Endothelial cell of hepatic sinusoid (primary cell): Measurements from ENCODE around the gene NCK2.

Source experiments
- in situ Hi-C: cut with HindIII; loops from 2 replicates; pipeline ENCODE4 v1.10.0; 2017; ENCODE audit warnings: low sequenced_read_pairs

Gene NCK2

DNA sequence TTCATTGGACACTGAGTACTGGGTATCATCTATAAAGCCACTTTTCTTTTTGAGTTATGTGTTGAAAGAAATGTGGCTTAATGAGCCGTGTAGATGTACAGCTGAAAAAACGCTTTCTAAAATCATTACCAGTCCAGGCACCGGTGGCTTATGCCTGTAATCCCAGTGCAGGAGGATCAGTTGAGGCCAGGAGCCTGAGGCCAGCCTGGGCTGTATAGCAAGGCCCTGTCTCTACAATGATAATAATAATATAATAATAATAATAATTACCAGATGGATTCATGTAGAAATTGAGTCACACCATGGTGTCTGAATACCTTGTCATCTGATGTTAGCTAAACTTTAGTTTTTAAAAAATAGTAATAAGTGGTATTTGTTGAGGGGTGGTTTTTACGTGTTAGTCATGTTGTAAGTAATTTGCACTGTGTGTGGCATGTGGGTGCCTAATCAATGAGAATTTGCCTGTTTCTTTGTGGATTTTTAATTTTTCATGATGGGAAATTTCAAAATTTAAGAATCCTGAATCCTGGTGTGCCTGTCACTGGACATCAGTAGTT, 30.1 kb downstream of the NCK2 start:
- in situ Hi-C loops, result no loop called here

DNA sequence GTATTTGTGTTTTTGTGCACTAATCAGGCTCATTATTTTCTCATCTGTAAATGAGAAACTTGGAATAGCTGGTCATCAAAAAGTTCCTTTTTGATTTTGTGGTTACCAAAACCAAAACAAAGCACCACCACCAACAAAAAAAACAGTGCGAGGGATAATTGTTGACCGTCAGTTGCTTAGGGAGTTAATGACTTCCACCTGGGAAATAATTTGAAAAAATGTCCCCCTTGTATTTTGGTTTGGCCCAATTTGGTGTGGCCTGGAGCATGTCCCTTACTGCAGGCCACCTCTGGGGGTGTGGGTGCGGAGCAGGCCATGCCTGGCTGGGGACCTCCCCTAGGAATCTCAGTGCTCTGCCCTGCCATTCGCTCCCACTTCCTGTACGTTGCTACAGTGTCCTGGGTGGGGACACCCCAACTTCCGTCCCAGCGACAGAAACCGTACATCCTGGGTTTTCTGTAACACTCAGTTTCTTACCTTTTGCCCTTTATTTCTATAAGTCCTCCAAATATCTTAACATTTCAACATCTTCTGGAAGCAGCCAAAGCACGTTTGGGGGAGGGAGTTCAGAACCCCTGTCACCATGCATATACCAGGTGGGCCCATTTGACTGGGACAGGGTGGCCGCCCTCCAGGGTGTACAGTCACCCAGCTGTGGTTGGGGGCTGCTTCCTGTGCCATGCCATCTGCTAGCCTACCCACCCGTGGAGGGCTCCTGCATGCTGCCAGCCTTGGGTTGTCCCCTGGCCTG, 31.3 kb downstream of the NCK2 start:
- in situ Hi-C loops, result no loop called here

DNA sequence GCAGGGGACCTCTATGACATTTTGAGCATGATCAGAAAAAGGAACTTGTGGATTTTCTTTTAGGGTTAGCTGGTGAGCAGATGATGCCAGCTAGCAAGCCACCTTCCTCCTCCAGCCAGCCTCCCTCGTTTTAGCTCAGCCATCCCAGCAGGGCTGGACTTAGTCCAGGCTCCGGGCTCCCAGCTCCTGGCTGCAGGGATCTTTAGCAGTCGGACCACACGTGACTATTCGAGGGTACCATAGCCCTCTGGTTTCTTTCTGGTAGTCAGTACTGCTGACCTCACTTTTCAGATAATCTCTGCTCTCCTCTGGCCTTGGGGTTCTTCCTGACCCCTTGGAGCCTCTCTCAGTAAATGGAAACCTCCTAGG, 31.8 kb downstream of the NCK2 start:
- in situ Hi-C loops, result no loop called here

DNA sequence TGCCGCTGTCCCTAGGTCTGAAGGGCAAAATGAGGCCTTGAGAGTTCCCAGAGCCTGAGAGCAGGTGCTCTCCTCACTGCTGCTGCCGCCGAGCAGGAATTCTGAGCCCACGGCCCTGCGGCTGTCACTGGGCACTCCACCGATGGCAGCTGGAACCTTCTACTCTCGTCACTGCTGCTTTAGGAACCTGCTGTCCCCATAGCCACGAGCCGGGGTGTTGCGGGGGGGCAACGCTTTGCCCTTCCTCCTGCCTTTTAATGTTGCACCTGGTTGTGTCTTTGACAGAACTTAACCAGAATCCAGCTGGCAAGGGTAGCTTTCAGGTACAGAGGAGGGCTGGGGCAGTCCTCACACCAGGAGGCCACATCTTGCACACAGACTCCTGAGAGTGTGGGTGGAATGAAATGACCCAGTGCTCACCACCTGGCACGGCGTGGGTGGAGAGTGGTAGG, 32.3 kb downstream of the NCK2 start:
- in situ Hi-C loops, result no loop called here

DNA sequence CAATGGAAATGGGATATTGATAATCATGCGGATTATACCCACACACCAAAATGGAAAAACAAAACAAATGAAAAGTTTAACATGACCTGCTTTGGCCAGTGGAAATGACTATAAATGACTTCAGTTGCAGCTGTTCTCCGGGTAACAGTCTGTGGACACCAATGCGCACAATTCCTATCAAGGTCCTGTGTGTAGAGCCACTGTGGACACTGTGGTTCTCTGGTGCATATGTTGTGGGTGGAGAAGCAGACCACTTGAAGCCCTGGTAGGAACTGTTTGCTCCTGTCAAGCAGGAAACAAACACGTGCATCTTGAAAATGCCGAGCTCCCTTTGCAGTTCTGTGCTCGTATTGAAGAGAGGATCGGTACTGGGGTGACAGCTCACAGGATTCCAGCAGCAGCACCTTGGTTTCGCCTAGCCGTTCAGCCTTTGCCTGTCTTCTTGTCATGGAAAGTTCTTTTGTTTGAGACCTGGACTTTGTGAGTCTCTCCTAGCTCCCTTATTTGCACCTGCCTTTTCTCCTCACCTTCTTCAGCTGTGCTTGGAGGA, 32.9 kb downstream of the NCK2 start:
- in situ Hi-C loops, result no loop called here

DNA sequence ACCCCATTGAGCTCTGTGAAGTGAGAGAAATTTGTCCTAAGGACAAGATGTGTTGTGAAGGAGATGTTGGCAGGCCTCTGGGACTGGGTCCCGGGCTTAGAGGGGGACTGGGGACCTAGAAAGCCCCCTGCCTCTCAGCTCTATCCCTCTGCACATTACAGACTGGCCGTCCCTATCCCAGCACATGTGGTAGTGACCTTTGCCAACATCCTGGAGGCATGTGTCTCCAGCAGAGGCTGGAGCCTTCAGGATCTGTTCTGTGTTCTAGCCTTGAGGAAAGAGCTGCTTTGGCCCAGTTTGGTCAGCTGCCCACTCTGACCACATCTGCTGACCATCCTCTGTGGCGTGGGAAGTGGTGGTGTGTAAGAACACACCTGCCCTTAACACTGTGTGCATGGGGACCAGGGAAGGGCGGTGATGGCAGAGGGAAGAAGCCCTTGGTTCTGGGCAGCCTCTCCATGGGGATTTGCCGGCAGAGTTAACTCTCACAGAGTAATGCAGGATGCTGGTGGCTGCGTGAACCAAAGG, 33.4 kb downstream of the NCK2 start:
- in situ Hi-C loops, result no loop called here

DNA sequence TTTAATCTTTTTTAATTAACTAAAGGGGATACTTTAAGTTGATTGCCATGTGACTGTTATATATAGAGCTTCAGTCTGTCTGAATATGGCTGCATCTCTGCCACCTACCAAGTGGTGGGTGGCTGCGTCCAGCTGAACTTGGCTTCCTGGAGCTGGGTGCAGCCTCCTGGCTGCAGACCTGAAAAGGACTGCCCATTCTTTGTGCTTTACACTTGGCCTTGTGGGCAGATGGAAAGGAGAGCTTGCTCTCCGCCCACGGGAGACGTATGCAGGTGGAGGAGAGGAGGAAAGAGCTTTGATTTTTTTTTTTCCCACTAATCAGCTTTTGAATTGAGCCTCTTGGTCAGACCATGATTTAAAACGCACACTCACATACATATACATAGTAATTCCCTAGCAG, 34.7 kb downstream of the NCK2 start:
- in situ Hi-C loops, result no loop called here

DNA sequence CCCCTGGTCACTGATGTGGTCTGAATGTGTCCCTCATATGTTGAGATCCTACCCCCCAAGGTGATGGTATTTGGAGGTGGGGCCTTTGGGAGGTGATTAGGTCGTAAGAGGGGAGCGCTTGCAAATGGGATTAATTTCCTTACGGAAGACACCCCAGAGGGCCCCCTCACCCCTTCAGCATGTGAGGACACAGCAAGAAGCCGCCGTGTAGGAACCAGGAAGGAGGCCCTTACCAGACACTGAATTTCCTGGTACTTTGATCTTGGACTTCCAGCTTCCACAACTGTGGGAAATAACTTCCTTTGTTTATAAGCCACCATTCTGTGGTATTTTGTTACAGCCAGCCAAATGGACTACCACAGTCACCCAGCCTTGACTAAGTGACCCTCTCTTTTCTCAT, 35.9 kb downstream of the NCK2 start:
- in situ Hi-C loops, result no loop called here

DNA sequence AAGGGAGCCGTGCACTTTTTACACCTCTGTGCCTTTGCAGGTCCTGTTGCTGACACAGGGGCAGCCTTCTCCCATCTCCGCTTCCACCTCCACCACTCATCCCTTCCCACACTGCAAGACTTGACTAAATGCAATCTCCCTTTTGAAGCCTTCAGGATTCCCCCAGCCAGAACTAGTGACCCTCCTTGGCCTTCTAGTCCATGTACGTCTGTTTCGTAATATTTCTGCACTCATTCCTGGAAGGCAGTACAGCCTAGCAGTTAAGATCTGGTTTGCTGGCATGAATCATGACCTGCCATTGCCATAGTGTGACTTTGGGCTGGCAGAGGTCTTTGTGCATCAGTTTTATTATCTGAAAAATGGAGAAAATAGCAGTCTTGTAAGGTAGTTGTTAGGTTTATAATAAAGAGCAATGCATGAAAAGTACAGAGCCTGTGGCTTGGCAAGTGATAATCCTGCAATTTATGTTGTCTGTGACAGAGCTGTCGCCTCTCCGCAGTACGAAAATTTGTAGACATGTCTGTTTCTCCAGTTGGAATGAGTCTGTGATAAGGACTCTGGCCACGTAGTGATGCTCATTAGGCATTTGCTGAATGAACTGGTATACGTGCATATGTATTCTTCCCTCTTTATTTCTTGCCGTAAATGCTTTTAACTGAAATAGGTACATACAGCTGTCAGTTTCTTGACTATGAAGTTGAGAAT, 36.7 kb downstream of the NCK2 start:
- in situ Hi-C loops, result no loop called here

DNA sequence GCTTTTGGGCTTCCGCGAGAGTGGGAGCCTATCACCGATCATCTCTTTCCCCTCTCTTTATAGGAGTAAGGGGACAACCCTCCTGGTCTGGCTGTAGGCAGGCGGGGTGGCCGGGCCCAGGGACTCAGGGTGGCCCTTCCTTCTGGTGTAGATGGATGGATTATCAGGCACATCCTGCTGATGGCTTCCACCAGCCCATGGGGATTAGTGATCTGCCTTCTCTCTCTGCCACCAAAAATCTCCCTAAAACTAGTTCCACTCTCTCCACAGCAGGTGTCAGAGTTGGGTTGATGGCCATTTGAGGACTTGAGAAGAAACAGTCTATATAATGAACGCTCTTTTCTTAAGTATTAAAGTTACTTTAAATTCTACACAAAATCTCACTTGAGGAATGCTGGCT, 37.4 kb downstream of the NCK2 start:
- in situ Hi-C loops, result no loop called here

DNA sequence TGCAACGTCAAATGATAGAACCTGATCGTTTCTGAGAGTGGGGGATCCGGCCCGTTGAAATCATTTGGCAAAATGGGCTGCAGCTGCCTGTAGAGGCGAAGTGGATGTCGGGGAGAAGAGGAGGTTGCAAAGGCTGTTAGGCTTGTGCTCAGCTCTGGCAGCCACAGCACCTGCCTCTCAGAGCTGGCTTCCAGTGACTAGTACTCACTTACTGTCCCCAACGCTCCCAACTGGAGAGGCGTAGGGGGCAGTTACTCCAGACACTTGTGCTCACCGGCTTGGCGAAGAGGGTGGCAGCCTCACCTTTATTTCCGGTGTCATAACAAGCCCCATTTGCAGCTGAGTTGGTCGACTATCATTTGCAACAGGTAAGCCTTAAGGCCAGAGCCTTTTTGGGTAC, 37.9 kb downstream of the NCK2 start:
- in situ Hi-C loops, result no loop called here

DNA sequence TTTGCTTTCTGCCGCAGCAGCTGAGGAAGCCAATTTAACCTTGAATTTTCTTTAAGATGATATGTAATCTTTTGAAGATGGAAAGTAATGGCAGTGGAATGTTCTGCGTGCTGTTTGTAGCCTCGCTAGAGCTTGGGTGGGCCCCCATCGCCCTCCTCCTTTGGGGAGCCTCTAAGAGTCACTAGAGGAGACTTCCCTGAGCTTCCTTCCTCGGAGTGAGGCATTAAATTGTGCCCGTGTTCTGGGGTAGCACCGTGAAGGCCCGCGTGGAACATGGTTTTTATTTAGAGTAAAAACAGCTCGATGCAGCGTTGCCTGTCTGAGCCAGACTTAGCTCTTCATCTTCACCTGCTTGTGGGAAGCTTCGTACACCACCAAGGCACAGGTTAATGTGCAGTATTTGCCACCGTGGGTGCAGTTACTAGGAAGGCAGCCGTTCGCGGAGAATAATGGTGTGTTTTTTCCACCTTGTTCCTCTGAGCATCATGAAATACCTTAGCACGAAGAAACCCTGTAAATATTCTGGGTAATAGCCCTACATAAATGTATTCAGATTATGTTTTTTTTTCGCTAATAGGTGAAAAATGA, 38.5 kb downstream of the NCK2 start:
- in situ Hi-C loops, result no loop called here

DNA sequence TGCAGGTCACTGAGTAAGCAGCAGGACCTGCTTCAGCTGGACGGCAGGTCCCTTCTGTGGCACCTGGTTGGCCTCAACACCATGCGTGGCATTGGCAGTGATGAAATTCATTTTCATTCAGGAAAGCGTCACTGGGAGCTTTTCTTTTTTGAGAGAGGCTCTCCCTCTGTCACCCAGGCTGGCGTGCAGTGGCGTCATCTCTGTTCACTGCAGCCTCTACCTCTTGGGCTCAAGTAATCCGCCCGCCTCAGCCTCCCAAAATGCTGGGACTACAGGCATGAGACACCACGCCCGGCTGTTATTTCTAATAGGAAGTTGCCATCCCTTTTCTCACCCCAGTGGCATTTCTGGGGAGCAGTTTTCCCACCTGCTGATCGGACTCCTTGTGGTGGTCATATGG, 39.3 kb downstream of the NCK2 start:
- in situ Hi-C loops, result no loop called here

DNA sequence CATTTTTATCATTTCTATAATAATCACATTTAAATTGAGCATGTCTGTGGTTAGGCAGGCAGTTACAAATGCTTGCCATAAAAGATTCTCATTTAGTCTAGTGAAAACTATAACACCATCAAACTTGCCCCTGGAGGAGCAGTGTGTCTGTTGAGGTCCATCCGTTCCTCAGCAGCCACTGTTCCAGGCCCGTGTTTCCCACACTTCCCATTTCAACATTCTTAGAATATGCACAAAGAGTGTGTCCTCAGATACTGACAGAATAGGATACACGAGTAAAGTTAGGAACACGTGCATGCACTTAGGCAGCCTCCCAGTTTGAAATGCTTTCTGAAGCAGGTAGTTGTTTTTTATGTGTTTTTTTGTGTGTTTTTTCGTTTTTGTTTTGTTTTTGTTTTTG, 39.9 kb downstream of the NCK2 start:
- in situ Hi-C loops, result no loop called here

DNA sequence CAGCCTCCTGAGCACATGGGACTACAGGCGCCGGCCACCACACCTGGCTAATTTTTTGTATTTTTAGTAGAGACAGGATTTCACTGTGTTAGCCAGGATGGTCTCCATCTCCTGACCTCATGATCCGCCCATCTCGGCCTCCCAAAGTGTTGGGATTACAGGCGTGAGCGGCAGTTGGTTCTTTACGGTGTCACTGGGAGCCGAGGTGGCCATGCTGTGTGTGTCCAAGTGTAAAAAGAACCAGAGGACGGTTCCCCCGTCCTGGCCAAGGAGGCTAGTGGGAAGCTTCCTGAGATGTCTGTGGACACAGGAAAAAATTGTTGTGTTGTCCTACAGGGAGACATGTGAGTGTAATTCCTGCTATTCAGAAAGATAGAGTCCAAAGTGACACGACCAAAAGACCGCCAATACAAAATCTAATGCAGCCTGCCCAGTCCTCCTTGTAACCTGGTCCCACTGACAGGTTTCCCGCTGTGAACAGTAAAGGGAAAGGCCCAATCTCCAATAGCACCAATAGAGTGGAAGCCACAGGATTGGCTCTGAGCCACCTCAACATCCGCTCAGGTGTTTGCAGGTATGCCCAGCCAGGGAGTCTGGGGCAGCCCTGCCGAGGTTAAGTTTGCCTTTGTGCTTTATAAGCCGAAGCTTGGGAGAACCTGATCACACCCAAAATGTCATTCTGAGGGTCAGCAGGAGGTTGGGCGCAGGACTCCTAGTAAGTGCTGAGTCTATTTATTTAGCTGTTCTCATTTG, 40.6 kb downstream of the NCK2 start:
- in situ Hi-C loops, result loop anchor here (5.0 kb wide), 1 partner anchor 57 kb away; no protein-coding TSS in a partner anchor

DNA sequence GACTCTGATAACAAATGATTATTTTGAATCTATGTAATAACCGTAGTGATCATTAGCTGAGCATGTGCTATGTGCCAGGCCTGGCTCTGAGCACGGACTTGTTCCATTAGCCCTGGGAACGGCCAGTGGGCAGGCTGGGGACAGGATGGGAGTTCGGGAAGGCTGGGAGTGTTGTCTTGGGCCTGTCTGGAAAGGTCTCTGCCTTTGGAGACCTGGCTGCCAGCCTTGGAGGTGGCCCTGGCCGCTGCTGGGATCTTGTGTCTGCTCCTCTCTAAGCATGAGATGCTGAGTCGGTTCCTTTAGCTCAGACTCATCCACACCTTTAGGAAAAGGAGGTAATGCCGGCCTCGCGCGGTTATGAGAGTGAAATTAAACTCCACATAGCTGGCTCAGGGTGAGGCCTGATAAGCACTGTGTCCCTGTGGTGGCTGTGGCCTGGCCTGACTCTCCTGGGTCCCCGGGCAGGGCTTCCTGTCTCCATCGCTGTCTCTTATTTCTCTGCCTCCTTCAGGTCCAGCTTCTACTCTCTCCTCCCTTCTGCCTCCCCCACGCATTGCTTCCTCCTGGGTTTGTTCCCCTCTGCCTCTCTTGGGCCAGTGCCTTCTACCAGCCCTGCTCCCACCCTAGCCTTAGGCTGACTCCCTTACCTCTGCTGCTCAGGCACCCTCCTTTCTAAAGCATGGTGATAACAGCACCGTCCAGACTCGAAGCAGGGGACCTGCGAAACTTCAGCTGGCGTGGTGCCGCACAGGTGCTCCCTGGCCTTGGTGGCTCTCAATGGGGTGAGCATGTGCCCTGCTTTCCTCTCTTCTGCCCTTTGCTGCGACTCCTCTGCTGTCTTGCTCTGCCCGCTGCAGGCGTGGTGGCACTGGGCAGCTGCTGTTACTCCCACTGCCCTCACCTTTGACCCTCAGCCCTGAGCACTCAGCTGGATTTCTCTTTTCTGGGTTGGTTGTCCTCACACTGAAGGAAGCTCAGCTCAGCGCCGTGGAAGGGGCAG, 41.8 kb downstream of the NCK2 start:
- in situ Hi-C loops, result loop anchor here (5.0 kb wide), 1 partner anchor 56 kb away; no protein-coding TSS in a partner anchor

DNA sequence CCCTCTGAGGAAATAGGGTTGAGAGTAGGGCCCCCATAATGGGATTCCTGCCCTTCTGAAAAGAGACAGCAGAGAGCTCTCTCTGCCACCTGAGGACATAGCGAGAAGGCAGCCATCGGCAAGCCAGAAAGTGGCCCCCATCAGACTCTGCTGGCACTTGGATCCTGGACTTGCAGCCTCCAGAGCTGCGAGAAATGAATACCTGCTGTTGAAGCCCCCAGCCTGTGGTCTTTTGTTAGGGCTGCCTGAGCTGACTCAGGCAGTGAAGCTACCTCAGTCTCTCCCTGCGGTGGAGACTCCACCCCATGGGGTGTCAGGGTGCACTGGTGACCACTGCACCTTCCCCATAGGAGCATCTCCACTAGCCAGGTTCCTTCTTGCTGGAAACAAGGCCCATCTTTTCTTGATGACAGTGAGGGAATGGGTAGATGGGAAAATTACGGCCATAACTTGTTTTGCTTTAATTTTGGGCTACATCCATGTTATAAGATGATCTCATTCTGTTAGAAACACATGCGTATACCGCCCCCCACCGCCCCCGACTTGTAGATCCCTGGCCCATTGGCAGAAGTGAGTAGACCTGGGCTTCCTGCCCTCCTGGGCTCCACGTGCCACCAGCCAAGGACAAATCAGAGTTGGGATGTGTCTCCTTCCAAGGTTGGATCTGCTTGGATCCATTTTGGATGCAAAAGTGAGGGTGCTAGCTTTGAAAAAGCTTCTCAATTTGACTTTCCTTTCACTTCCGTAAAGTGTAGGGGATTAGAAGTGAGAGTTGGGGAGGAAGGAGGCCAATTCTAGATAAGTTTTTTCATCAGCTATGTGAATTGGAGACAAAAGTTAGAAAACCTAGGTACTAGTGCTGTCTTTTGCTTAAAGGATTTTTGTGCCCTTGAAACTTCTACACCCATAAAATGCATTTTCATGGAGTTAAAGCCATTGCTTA, 42.9 kb downstream of the NCK2 start:
- in situ Hi-C loops, result loop anchor here (5.0 kb wide), 1 partner anchor 55 kb away; no protein-coding TSS in a partner anchor

DNA sequence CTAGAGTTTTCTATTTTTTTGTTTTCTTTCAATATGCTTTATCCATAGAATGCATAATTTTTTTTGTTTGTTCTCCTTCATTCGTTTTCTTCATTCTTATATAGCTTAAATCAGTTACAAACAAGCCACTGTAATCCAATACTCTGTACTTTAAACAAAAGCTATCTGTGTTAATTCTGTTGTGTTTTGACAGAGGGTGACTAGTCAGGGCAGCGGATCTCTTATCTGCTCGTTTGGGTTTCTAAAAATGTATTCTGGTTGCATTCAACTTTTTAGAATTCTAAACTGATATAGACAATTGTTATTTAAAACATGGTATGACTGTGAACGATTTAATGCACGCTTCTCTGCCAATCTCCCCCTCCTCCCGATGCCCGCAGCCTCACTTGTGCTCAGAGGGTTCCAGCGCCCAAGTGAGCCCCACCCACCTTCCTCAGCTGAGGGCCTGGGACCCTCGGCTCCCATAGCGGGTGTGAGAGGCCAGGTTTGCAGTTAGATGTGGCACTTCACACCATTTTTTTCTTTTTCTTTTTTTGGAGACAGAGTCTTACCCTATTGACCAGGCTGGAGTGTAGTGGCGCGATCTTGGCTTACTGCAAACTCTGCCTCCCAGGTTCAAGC, 44.1 kb downstream of the NCK2 start:
- in situ Hi-C loops, result loop anchor here (5.0 kb wide), 1 partner anchor 54 kb away; no protein-coding TSS in a partner anchor
